HTR-8/SVneo (cell line): ENCODE data around the gene ZNF677.
"Not testable (repeated sequence)": the region's sequence is repeated elsewhere in the genome, so short reads cannot be mapped to it uniquely, and the experiment has no call there.

Source experiments
- DNase-seq: peaks from one replicate; pipeline ENCODE4 v3.0.0; 2011; ENCODE audit warnings: low spot score, mixed read lengths; ENCODE audit not compliant: insufficient read length
- FAIRE-seq: peaks from 2 replicates; lab custom pipeline; 2011; peaks lifted over from hg19 to GRCh38; lab: Jason Lieb, UNC

ZNF677 gene

GRCh38 chr19:53254411-53255341 lies at the start of gene ZNF677:
Gene ZNF677 (minus strand): TSS chr19:53254873. CDS start chr19:53251550, 3,323 bp downstream.
- peak; percentile 87 for FAIRE-seq
- DNase-seq = peak; percentile 75

- not testable (repeated sequence) for DNase-seq, FAIRE-seq
These were observed 46.7 kb upstream of the ZNF677 start for GRCh38 chr19:53301341-53301740.

- DNase-seq = no peak
These were observed 40.2 kb upstream of the ZNF677 start for GRCh38 chr19:53294786-53295441.

GRCh38 chr19:53290758-53291549 lies 36.3 kb upstream of the ZNF677 start:
- no peak for FAIRE-seq

More at GRCh38 chr19:53294786-53295441, 40.2 kb upstream of the ZNF677 start:
- FAIRE-seq = no peak

GRCh38 chr19:53285087-53285486 lies 30.4 kb upstream of the ZNF677 start:
- no peak for FAIRE-seq
- DNase-seq = no peak

More at GRCh38 chr19:53290758-53291549, 36.3 kb upstream of the ZNF677 start:
- no peak for DNase-seq

- DNase-seq, FAIRE-seq: not testable (repeated sequence)
These were observed 27.3 kb upstream of the ZNF677 start for GRCh38 chr19:53281947-53282346.

GRCh38 chr19:53275480-53275879 lies 20.8 kb upstream of the ZNF677 start:
- FAIRE-seq (no peak), DNase-seq (no peak)

GRCh38 chr19:53272044-53272443 lies 17.4 kb upstream of the ZNF677 start:
- FAIRE-seq (no peak), DNase-seq (no peak)

- DNase-seq, FAIRE-seq: not testable (repeated sequence)
These were observed 15.2 kb upstream of the ZNF677 start for GRCh38 chr19:53269861-53270260.

- not testable (repeated sequence) for DNase-seq
- peak; percentile 89 for FAIRE-seq
These were observed 12.9 kb upstream of the ZNF677 start, which contains the start of gene VN1R4 for GRCh38 chr19:53267623-53268022. Gene VN1R4 (minus strand): TSS chr19:53267723. CDS start chr19:53267665, 58 bp downstream.

GRCh38 chr19:53257715-53258342 lies 3.2 kb upstream of the ZNF677 start, which contains the start of gene VN1R2:
Gene VN1R2 (plus strand): TSS chr19:53258292. CDS start chr19:53258376, 84 bp downstream.
- DNase-seq, FAIRE-seq: not testable (repeated sequence)

GRCh38 chr19:53246498-53246897 lies 8.2 kb downstream of the ZNF677 start:
- FAIRE-seq = no peak
- DNase-seq = no peak

GRCh38 chr19:53237114-53237777 lies 17.4 kb downstream of the ZNF677 start:
- no peak for DNase-seq
- no peak for FAIRE-seq

- DNase-seq (no peak), FAIRE-seq (no peak)
These were observed 30.1 kb downstream of the ZNF677 start for GRCh38 chr19:53224606-53225005.

- not testable (repeated sequence) for DNase-seq, FAIRE-seq
These were observed 32.0 kb downstream of the ZNF677 start for GRCh38 chr19:53222716-53223115.

GRCh38 chr19:53212703-53213320 lies 41.9 kb downstream of the ZNF677 start:
- DNase-seq = no peak
- no peak for FAIRE-seq

- not testable (repeated sequence) for FAIRE-seq, DNase-seq
These were observed 43.1 kb downstream of the ZNF677 start for GRCh38 chr19:53211554-53211953.

- FAIRE-seq (peak; percentile 13), DNase-seq (peak; percentile 76)
These were observed 57.8 kb downstream of the ZNF677 start for GRCh38 chr19:53196777-53197396.
